PC-9 (cell line): ENCODE results near the gene TXNDC2.

ENCODE experiments used
- EZH2 ChIP-seq: fragments of 200-600 bp; sonication (generic); IDR thresholded peaks from 2 replicates; pipeline ENCODE4 v1.8.0; 2017; ENCODE audit warnings: antibody characterized with exemption, low read depth
- TF ChIP-seq, protein P1 (sequence below): fragments of 200-600 bp; sonication (generic); conservative IDR thresholded peaks from 2 replicates; pipeline ENCODE4 v1.6.1; 2017; ENCODE audit warnings: mixed run types, antibody characterized with exemption, mild to moderate bottlenecking, moderate library complexity

- TF ChIP-seq, protein P1, sequence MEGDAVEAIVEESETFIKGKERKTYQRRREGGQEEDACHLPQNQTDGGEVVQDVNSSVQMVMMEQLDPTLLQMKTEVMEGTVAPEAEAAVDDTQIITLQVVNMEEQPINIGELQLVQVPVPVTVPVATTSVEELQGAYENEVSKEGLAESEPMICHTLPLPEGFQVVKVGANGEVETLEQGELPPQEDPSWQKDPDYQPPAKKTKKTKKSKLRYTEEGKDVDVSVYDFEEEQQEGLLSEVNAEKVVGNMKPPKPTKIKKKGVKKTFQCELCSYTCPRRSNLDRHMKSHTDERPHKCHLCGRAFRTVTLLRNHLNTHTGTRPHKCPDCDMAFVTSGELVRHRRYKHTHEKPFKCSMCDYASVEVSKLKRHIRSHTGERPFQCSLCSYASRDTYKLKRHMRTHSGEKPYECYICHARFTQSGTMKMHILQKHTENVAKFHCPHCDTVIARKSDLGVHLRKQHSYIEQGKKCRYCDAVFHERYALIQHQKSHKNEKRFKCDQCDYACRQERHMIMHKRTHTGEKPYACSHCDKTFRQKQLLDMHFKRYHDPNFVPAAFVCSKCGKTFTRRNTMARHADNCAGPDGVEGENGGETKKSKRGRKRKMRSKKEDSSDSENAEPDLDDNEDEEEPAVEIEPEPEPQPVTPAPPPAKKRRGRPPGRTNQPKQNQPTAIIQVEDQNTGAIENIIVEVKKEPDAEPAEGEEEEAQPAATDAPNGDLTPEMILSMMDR = no peak
- TF ChIP-seq EZH2 = no peak
These were observed 28.0 kb downstream of the TXNDC2 start, which contains the start of gene VAPA for GRCh38 chr18:9913526-9914333.
